Adipocyte (in vitro differentiated cells): Measurements from ENCODE around the gene RENBP.
A peak's percentile ranks its signal among the peaks of the same experiment; 100 is the strongest.

ENCODE experiments used
- DNase-seq: peaks from one replicate; pipeline ENCODE4 v3.0.0-alpha.2; 2015; ENCODE audit warnings: low read depth
- H3K27me3 ChIP-seq: replicated peaks from 2 replicates; pipeline ENCODE4 v1.7.0; 2013; ENCODE audit warnings: mild to moderate bottlenecking, low read length, moderate library complexity; ENCODE audit not compliant: control insufficient read depth, insufficient read depth
- H3K36me3 ChIP-seq: 2 replicates; pipeline ENCODE4 v1.7.0; 2013; ENCODE audit warnings: low read length, mild to moderate bottlenecking, moderate library complexity; ENCODE audit not compliant: control insufficient read depth, insufficient read depth, severe bottlenecking
- H3K4me1 ChIP-seq: 2 replicates; pipeline ENCODE4 v1.7.0; 2013; ENCODE audit warnings: mild to moderate bottlenecking, low read length, moderate library complexity; ENCODE audit not compliant: control insufficient read depth, insufficient read depth
- H3K4me3 ChIP-seq: 2 replicates; pipeline ENCODE4 v1.7.0; 2013; ENCODE audit warnings: mild to moderate bottlenecking, low read length, moderate library complexity
- H3K9ac ChIP-seq: 2 replicates; pipeline ENCODE4 v1.7.0; 2013; ENCODE audit warnings: mild to moderate bottlenecking, low read length, moderate library complexity
- H3K9me3 ChIP-seq: 2 replicates; pipeline ENCODE4 v1.7.0; 2013; ENCODE audit warnings: mild to moderate bottlenecking, low read length, moderate library complexity; ENCODE audit not compliant: control insufficient read depth

Gene RENBP

DNA sequence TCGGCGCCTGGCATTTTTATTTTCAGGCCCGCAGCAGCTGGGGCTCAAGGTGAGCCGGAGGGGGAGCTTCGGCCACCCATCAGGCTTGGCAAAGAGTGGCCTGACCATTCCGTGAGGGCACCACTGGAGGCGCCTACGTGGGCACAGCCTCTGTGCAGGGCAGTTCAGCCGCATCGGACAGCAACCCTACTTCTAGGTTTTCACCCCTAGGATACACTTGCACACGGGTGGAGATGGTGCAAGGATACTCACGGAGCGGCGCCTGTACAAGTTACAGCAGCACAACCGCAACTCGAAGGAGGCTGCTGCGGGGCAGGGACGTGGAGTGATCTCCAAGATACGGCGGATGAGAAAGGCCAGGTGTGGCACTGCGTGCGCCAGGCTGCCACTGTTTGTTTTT is 16.3 kb upstream of the RENBP start:
- no peak for DNase-seq
- H3K36me3 ChIP-seq, result peaks cover 79% of the 10 kb centered on the region
- no peaks in the 10 kb centered on the region for H3K4me1 ChIP-seq
- no peak overlapping the region for H3K9ac ChIP-seq
- H3K9me3 ChIP-seq, result no peaks in the 10 kb centered on the region
- H3K4me3 ChIP-seq, result no peak overlapping the region
- H3K27me3 ChIP-seq, result no peaks in the 10 kb centered on the region

DNA sequence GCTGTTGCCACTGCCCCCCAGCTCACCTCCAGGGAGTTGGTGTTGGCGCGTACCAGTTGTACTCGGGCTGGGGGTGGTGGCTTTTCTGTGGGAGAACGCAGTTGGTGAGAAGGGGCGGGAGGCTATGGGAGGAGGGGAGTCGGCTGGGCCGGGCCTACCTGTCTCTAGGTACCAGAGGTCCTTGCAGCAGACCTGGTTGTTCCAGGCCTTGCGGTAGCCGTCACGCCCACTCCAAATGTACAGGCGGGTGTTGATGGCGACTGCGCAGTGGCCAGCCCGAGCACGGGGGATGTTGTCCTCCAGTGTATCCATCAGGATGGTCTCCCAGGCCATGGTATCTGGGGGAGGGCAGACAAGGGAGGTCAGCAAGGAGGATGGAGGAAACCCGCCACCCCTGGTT is 15.6 kb upstream of the RENBP start:
- H3K4me1 ChIP-seq, result no peaks in the 10 kb centered on the region
- H3K4me3 ChIP-seq, result no peak overlapping the region
- no peaks in the 10 kb centered on the region for H3K27me3 ChIP-seq
- no peak for DNase-seq
- H3K36me3 ChIP-seq, result peaks cover 86% of the 10 kb centered on the region
- H3K9ac ChIP-seq, result no peak overlapping the region
- H3K9me3 ChIP-seq, result no peaks in the 10 kb centered on the region

DNA sequence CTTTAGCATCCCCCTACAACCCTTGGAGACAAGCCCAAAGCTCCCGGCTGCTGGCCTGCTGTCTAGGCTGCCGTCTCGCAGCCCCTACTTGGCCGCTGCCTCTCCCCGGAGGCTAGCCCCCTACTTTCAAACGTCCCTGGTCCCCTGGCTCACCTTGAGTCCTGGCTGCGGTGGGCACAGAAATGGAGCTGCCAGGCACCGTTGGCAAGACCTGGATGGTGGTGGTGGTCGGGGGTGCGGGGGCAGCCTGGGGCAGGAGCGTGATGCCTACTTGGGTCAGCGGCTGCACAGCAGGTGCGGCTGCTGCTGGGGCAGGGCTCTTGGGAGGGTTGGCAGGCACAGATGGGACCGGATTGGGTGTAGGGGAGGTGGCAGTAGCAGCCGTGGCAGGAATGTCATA is 15.2 kb upstream of the RENBP start:
- Histone ChIP-seq H3K9me3 (no peaks in the 10 kb centered on the region), H3K4me3 (no peak overlapping the region), H3K9ac (no peak overlapping the region), H3K36me3 (peaks cover 91% of the 10 kb centered on the region), H3K4me1 (no peaks in the 10 kb centered on the region), H3K27me3 (no peaks in the 10 kb centered on the region)
- no peak for DNase-seq

DNA sequence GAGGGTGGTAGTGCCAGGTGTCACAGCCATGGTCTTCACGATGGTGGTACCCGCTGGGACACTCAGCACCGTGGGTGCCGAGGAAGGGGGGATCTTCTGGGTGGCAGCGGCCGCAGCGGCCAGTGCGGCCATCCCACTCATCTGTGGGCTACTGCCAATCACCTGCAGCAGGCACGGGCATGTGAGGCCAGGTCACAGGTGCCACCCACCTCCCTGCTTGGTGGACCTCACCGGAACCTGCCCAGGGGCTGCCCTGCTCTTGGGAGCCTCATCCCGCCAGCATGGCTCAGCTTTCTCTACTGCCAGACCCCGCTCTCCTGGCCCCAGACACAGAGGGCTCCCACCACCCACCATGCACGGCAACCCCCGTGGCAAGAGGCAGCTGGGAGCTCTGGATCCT is 14.2 kb upstream of the RENBP start:
- H3K9me3 ChIP-seq, result no peaks in the 10 kb centered on the region
- no peak overlapping the region for H3K9ac ChIP-seq
- no peak for DNase-seq
- H3K36me3 ChIP-seq, result peaks cover 97% of the 10 kb centered on the region
- H3K4me1 ChIP-seq, result no peaks in the 10 kb centered on the region
- no peak overlapping the region for H3K4me3 ChIP-seq
- no peaks in the 10 kb centered on the region for H3K27me3 ChIP-seq

DNA sequence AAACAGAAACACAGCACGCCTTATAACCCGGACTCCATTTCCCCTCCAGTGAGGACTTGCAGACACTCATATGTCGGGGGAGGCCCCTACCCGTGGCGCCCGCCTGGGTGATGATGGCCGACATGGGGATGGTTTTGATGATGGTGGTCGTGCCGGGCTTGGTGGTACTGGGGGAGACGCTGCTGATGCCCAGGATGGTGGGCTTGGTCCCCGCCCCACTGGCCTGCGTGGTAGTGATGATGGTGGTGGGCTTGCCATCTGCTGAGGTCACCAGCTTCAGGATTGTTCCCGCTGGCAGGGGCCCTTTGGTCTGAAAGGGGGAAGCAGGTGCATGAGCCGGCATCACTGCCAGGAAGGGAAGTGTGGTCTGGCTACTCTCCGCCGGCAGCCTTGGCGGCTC is 12.8 kb upstream of the RENBP start:
- H3K4me1 ChIP-seq, result no peaks in the 10 kb centered on the region
- no peak overlapping the region for H3K9ac ChIP-seq
- H3K36me3 ChIP-seq, result peaks cover 97% of the 10 kb centered on the region
- no peak for DNase-seq
- H3K9me3 ChIP-seq, result no peaks in the 10 kb centered on the region
- no peak overlapping the region for H3K4me3 ChIP-seq
- H3K27me3 ChIP-seq, result no peaks in the 10 kb centered on the region

DNA sequence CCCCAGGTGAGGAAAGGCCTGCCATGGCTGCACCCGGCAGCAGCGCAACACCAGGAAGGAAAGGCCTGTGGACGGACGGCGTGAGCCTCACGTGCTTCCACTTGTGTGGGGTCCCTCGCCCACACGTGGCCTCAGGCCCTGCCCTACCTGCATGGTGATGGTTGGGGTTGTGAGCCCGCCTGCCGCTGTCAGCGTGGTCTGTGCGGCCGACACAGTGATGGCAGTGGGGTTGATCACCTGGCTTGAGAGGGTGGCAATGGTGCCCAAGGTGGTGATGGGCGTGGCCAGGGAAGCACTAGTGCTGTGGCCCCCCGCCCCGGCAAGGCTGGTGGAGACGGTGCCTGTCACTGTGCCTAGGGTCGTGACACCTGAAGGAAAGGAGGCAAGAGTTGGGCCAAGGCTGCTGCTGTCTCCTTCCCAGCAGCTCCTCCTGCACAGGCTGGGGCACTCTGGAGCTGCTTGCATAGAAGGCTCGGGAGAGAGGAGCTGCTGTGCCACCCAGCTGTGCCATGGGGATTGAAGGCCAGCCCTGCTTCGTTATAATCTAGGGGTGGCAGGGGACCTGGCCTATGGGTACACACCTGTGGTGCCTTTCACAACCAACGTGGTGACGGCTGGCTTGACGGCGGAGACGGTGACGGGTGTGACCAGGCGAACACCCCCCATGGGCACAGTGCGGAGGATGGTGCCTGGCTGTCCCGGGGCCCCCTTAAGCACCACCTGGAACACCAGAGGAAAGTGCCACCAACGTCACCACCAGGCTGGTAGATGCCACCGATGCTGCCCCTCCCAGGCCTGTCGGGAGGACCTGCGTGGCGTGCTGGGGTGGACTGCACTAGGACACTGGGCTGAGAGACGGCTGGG is 11.8 kb upstream of the RENBP start:
- H3K9me3 ChIP-seq, result no peaks in the 10 kb centered on the region
- no peak overlapping the region for H3K4me3 ChIP-seq
- no peaks in the 10 kb centered on the region for H3K4me1 ChIP-seq
- no peak overlapping the region for H3K9ac ChIP-seq
- H3K27me3 ChIP-seq, result no peaks in the 10 kb centered on the region
- no peak for DNase-seq
- H3K36me3 ChIP-seq, result peaks cover 97% of the 10 kb centered on the region

DNA sequence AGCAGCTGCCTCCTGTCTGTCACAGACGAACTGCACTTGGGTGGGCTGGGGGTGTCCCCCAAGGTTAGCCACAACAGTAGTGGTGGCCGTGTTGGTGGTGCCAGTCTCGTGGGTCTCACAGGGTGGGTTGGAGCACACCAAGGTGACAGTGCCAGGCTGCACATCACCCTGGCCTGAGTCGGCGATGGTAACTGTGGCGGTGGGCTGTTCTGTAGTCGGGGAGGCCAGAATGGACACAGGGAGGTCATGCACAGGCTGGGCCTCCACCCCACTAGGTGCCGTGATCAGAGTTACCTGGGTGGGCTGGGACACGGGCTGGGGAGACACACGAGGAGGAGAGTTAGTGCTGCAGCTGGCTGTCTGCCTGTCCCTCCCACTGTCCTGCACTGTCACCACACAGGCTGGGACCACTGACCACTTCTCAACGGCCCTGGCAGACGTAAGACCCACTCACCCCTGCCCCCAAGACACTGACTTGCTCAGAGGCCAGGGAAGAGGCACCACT is 10.8 kb upstream of the RENBP start:
- Histone ChIP-seq H3K4me1 (no peaks in the 10 kb centered on the region), H3K9ac (no peak overlapping the region), H3K4me3 (no peak overlapping the region), H3K36me3 (peaks cover 97% of the 10 kb centered on the region), H3K9me3 (no peaks in the 10 kb centered on the region), H3K27me3 (no peaks in the 10 kb centered on the region)
- DNase-seq, result no peak

DNA sequence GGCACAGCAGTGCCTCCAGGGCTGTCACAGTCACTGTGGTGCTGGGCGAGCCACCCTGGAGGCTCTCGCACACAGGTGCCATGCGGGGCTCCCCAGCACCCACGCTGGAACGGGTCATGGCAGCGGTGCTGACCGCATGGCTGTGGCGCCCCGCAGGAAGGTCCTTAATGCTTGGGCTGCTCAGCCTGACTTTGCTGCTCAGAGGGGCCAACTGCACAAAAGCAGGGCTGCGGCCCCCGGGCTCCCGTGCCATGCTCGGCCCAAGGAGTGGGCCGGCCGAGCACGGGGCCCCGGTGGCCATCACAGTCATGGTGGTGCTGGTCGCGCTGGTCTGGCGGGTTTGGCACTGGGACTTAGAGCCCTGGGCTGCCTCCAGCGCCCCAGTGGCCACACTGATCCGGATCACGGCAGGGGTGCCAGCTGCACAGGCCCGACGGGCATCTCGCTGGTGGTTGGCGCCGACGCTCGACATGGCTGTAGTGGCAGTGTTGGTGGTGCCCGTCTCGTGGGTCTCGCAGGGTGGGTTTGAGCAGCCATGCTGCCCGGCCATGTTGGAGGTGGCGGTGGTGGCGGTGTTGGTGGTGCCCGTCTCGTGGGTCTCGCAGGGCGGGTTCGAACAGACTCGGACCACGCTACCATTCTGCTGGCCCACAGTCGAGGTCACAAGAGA is 10.2 kb upstream of the RENBP start:
- H3K4me3 ChIP-seq, result no peak overlapping the region
- H3K9me3 ChIP-seq, result no peaks in the 10 kb centered on the region
- peaks cover 97% of the 10 kb centered on the region for H3K36me3 ChIP-seq
- no peak for DNase-seq
- no peak overlapping the region for H3K9ac ChIP-seq
- H3K4me1 ChIP-seq, result no peaks in the 10 kb centered on the region
- H3K27me3 ChIP-seq, result no peaks in the 10 kb centered on the region

DNA sequence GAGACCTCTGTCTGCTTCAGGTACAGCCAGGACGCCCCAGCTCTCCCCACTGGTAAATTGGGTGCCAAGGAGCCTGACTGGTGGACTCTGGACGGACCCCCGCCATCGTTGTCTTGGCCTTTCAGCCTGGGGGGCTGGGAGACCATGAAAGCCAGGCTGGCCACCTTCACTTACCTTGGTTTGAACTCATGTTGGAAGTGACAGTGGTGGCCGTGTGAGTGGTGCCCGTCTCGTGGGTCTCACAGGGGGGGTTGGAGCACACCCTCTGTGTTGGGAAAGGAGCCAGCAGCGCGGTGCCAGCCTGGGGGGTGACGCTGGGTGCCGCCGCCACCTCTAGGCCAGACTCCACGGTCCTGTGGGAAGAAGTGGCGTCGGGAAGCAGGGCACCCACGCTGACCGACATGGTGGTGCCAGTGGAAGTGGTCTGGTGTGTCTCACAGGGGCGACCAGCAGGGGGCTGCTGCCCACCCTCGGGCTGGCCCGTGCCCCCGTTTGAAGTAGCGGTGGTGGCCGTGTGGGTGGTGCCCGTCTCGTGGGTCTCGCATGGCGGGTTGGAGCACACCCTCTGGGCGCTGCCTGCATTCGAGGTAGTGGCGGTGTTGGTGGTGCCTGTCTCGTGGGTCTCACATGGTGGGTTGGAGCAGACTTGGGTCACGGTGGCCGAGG is 9.6 kb upstream of the RENBP start:
- Histone ChIP-seq H3K9me3 (no peaks in the 10 kb centered on the region), H3K4me1 (no peaks in the 10 kb centered on the region), H3K36me3 (peaks cover 95% of the 10 kb centered on the region), H3K4me3 (no peak overlapping the region), H3K27me3 (no peaks in the 10 kb centered on the region), H3K9ac (no peak overlapping the region)
- no peak for DNase-seq

DNA sequence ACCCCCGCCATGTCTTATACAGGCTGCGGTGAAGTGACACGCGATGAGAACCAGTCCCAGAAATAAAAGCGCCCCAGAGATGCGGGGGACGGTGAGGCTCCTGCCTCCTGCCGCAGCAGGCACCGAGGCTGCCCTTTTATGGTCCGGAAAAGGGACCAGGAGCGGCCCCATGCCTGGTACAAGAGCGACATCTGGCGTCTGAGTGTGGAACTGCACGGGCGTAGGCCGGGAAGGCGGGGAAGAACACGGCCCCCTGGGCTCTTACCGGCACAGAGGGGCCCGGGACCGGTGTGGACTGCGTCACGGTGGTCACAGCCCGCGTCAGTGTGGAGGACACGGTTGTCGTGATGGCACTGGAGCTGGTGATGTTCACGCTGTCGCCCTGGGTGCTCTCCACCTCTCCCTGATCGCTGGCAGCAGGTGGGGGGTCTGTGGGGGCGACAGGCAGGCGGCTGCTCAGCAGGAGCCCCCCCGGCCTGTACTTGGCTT is 8.9 kb upstream of the RENBP start:
- Histone ChIP-seq H3K9me3 (no peaks in the 10 kb centered on the region), H3K4me3 (no peak overlapping the region), H3K36me3 (peaks cover 95% of the 10 kb centered on the region), H3K27me3 (no peaks in the 10 kb centered on the region), H3K4me1 (no peaks in the 10 kb centered on the region), H3K9ac (no peak overlapping the region)
- peak; percentile 74 for DNase-seq

DNA sequence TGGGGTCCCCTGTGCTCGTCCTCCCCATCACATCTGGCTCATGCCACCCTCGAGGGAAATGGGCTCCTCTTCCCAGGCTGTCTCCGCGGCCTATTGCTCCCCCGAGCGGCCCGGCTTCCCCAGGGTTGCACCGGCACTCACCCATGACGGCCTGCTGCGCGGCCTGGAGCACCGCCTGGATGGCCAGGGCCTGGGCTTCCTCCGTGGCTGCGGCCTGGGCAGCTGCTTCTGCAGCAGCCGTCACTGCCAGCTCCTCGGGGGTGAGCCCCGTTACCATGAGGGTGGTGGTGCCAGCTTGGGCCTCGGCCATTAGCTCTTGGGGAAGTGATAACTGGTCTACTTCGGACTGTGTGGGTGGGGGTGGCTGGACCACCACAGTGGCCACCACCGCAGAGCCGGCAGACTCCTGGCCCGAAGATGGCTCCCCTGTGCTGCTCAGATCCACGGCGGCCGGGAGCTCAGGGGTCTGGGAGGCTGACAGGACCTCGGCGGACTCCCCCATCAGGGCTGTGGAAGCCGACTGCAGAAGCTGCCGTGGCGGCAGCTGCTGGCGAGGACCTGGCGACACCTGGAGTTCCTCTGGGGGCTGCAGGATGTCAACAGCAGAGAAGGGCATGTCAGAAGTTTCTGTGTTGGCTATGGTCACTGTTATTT is 8.1 kb upstream of the RENBP start:
- H3K9ac ChIP-seq, result no peak overlapping the region
- H3K27me3 ChIP-seq, result no peaks in the 10 kb centered on the region
- no peak overlapping the region for H3K4me3 ChIP-seq
- no peaks in the 10 kb centered on the region for H3K4me1 ChIP-seq
- peaks cover 94% of the 10 kb centered on the region for H3K36me3 ChIP-seq
- no peaks in the 10 kb centered on the region for H3K9me3 ChIP-seq
- no peak for DNase-seq
